GM12872 (cell line): Measurements from ENCODE around the gene EMP3.

Source experiments
- CTCF ChIP-seq: IDR thresholded peaks from 3 replicates; pipeline ENCODE4 v1.5.1; 2011; ENCODE audit warnings: low read depth, mild to moderate bottlenecking, low read length, moderate library complexity; ENCODE audit not compliant: insufficient read depth

The EMP3 gene

GRCh38 chr19:48372904-48373303 lies 47.6 kb downstream of the EMP3 start:
- no peak for TF ChIP-seq CTCF

- no peak for TF ChIP-seq CTCF
Measured at GRCh38 chr19:48373567-48373966, 48.2 kb downstream of the EMP3 start.

- no peak for TF ChIP-seq CTCF
Measured at GRCh38 chr19:48378194-48378570, 52.8 kb downstream of the EMP3 start.

- no peak for TF ChIP-seq CTCF
Measured at GRCh38 chr19:48379058-48379457, 53.7 kb downstream of the EMP3 start.
